ENCODE measurements around the gene CWC22.

The CWC22 gene

DNA sequence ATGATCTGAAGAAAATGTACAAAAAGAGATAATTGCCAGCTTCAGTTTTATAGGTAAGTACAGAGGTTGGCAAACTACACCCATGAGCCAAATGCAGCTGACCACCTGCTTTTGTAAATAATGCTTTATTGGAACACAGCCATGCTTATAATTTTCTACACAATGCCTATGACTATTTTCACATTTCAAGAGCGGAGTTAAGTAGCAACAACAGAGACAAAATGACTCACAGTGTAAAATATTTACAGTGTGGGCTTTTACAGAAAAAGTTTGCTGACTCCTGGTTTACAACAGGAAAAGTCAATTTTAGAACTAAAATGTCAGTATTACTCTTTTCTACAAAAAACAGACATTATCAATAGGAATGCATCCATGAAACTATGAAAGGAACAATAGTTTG is 26.0 kb downstream of the CWC22 start:
- Histone ChIP-seq H3K79me2 (ENCODE audit: low read length) (peaks cover 10% of the 10 kb centered on the region; the same call in 1 of the 2 replicates), H3K4me1 (ENCODE audit: low read length) (peaks cover 14% of the 10 kb centered on the region), H3K4me3 (ENCODE audit: low read length) (no peak overlapping the region), H3K27me3 (replicated peaks; ENCODE audit: insufficient read depth, low read length) (no peaks in the 10 kb centered on the region), H3K27ac (ENCODE audit: low read length) (no peak overlapping the region), H3K36me3 (replicated peaks; ENCODE audit: insufficient read depth, low read length) (no peaks in the 10 kb centered on the region), H3F3A (ENCODE audit: insufficient read depth, low read length) (no peaks in the 10 kb centered on the region), H3K9ac (ENCODE audit: low read length) (no peak overlapping the region), H4K20me1 (ENCODE audit: insufficient read depth, low read length) (no peaks in the 10 kb centered on the region), H3K9me3 (replicated peaks; ENCODE audit: insufficient read depth, low read length) (no peaks in the 10 kb centered on the region), H3K4me2 (ENCODE audit: low read depth, low read length) (no peak overlapping the region), H3K9me2 (replicated peaks; ENCODE audit: insufficient read depth, low read length) (no peaks in the 10 kb centered on the region), H2AFZ (ENCODE audit: low read length) (no peak overlapping the region)
- TF ChIP-seq, protein P1, sequence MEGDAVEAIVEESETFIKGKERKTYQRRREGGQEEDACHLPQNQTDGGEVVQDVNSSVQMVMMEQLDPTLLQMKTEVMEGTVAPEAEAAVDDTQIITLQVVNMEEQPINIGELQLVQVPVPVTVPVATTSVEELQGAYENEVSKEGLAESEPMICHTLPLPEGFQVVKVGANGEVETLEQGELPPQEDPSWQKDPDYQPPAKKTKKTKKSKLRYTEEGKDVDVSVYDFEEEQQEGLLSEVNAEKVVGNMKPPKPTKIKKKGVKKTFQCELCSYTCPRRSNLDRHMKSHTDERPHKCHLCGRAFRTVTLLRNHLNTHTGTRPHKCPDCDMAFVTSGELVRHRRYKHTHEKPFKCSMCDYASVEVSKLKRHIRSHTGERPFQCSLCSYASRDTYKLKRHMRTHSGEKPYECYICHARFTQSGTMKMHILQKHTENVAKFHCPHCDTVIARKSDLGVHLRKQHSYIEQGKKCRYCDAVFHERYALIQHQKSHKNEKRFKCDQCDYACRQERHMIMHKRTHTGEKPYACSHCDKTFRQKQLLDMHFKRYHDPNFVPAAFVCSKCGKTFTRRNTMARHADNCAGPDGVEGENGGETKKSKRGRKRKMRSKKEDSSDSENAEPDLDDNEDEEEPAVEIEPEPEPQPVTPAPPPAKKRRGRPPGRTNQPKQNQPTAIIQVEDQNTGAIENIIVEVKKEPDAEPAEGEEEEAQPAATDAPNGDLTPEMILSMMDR (IDR thresholded peaks at IDR 0.05; ENCODE audit: low read length) = no peak
- no peak for TF ChIP-seq EZH2 (optimal IDR thresholded peaks at IDR 0.05; ENCODE audit: low read depth, low read length)
- TF ChIP-seq EZH2phosphoT487 (IDR thresholded peaks at IDR 0.05; ENCODE audit: low read length) = no peak
- no peak for DNase-seq

DNA sequence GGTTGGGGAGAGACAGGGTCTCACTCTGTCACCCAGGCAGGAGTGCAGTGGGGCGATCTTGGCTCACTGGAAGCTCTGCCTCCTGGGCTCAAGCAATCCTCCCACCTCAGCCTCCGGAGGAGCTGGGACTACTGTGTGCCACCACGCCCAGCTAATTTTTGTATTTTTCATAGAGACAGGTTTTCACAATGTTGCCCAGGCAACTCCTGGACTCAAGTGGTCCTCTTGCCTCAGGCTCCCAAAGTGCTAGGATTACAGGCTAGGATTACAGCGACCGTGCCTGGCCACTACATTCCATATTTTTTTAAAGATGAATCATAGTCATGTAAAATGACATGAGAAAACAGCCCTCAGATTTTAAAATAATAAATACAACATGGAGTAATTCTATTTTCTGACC is 32.3 kb downstream of the CWC22 start:
- no peaks in the 10 kb centered on the region for H3K79me2 ChIP-seq (ENCODE audit: low read length)
- H3F3A ChIP-seq (ENCODE audit: insufficient read depth, low read length) = no peaks in the 10 kb centered on the region
- no peak for DNase-seq
- no peaks in the 10 kb centered on the region for H3K4me1 ChIP-seq (ENCODE audit: low read length)
- H3K9me3 ChIP-seq (replicated peaks; ENCODE audit: insufficient read depth, low read length) = no peaks in the 10 kb centered on the region
- H3K36me3 ChIP-seq (replicated peaks; ENCODE audit: insufficient read depth, low read length) = peaks cover 4% of the 10 kb centered on the region; the same call in 1 of the 2 replicates
- H3K27ac ChIP-seq (ENCODE audit: low read length) = no peak overlapping the region
- H3K4me2 ChIP-seq (ENCODE audit: low read depth, low read length) = no peak overlapping the region
- H3K27me3 ChIP-seq (replicated peaks; ENCODE audit: insufficient read depth, low read length) = no peaks in the 10 kb centered on the region
- no peak overlapping the region for H3K9ac ChIP-seq (ENCODE audit: low read length)
- TF ChIP-seq EZH2 (optimal IDR thresholded peaks at IDR 0.05; ENCODE audit: low read depth, low read length) = no peak
- TF ChIP-seq EZH2phosphoT487 (IDR thresholded peaks at IDR 0.05; ENCODE audit: low read length) = no peak
- TF ChIP-seq, protein P1 (IDR thresholded peaks at IDR 0.05; ENCODE audit: low read length) = no peak
- H4K20me1 ChIP-seq (ENCODE audit: insufficient read depth, low read length) = no peaks in the 10 kb centered on the region
- no peaks in the 10 kb centered on the region for H3K9me2 ChIP-seq (replicated peaks; ENCODE audit: insufficient read depth, low read length)
- H2AFZ ChIP-seq (ENCODE audit: low read length) = no peak overlapping the region
- H3K4me3 ChIP-seq (ENCODE audit: low read length) = no peak overlapping the region

DNA sequence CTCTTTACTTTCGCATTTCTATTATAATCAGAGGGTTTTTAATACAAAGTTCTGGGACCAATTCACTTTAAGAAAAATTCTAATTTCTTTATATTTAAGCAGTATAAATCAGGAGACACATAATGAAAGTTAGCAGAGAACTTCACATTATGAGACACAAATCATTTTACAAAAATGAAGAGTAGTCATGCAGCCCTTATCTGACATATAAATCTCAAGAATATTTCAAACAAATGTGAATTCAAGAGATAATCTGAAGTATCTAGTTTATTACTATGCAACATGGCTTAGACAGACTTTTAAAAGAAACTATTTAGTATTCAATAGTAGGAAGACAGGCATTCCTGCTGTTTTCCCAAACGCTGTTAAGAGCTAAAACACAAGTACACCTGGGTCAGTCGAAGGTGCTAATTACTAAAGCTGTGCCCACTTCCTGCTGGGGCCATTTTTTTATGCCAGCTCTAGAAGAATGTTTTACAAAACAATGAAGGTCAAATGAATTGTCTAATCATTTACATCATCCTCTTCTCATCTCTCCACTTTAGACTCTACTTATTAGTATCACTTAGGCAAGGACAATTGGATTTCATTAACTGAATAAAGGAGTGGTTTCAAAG is 40.2 kb downstream of the CWC22 start:
- Histone ChIP-seq H3K27ac (ENCODE audit: low read length) (no peak overlapping the region), H3K36me3 (replicated peaks; ENCODE audit: insufficient read depth, low read length) (peaks cover 8% of the 10 kb centered on the region; the same call in 1 of the 2 replicates), H3K9ac (ENCODE audit: low read length) (no peak overlapping the region), H3F3A (ENCODE audit: insufficient read depth, low read length) (no peaks in the 10 kb centered on the region; the same call in 1 of the 2 replicates), H3K9me3 (replicated peaks; ENCODE audit: insufficient read depth, low read length) (no peaks in the 10 kb centered on the region), H4K20me1 (ENCODE audit: insufficient read depth, low read length) (no peaks in the 10 kb centered on the region), H2AFZ (ENCODE audit: low read length) (no peak overlapping the region), H3K4me1 (ENCODE audit: low read length) (no peaks in the 10 kb centered on the region), H3K4me2 (ENCODE audit: low read depth, low read length) (no peak overlapping the region), H3K79me2 (ENCODE audit: low read length) (no peaks in the 10 kb centered on the region), H3K9me2 (replicated peaks; ENCODE audit: insufficient read depth, low read length) (no peaks in the 10 kb centered on the region), H3K4me3 (ENCODE audit: low read length) (no peak overlapping the region), H3K27me3 (replicated peaks; ENCODE audit: insufficient read depth, low read length) (no peaks in the 10 kb centered on the region)
- TF ChIP-seq EZH2 (optimal IDR thresholded peaks at IDR 0.05; ENCODE audit: low read depth, low read length) (no peak), EZH2phosphoT487 (IDR thresholded peaks at IDR 0.05; ENCODE audit: low read length) (no peak)
- TF ChIP-seq, protein P1 (IDR thresholded peaks at IDR 0.05; ENCODE audit: low read length) = no peak
- DNase-seq = no peak

Measured in MM.1S (cell line).